GM23338 (cell line): Measurements from ENCODE around the gene CEP20. TPM values are rescaled to one million over a fixed set of nuclear protein-coding genes. Genes with fewer than 3 reads are reported as not detected.

Experiments used
- ATAC-seq: fragments of 200-7000 bp; cut with Tn5 transposase; 3 replicates; pipeline ENCODE4 v1.9.1; 2020
- DNase-seq: peaks from one replicate; pipeline ENCODE4 v3.0.0-alpha.2; 2015; ENCODE audit warnings: low spot score
- H2AFZ ChIP-seq: fragments of 200-600 bp; sonication (generic); 2 replicates; pipeline ENCODE4 v1.8.0; 2016; ENCODE audit warnings: antibody characterized with exemption, mild to moderate bottlenecking, moderate library complexity
- H3F3A ChIP-seq: fragments of 200-600 bp; sonication (generic); replicated peaks from 2 replicates; pipeline ENCODE4 v1.8.0; 2017; ENCODE audit warnings: antibody characterized with exemption, mixed run types, low read depth
- H3K27ac ChIP-seq: fragments of 200-600 bp; sonication (generic); 2 replicates; pipeline ENCODE4 v1.6.1; 2016; ENCODE audit warnings: low read depth
- H3K27me3 ChIP-seq: fragments of 200-600 bp; sonication (generic); 2 replicates; pipeline ENCODE4 v1.8.0; 2016; ENCODE audit warnings: mild to moderate bottlenecking, mixed run types, moderate library complexity; ENCODE audit not compliant: insufficient read depth
- H3K36me3 ChIP-seq: fragments of 200-600 bp; sonication (generic); 2 replicates; pipeline ENCODE4 v1.8.0; 2016; ENCODE audit warnings: mild to moderate bottlenecking; ENCODE audit not compliant: insufficient read depth
- H3K4me1 ChIP-seq: fragments of 200-600 bp; sonication (generic); 2 replicates; pipeline ENCODE4 v1.8.0; 2016; ENCODE audit warnings: mild to moderate bottlenecking, moderate library complexity; ENCODE audit not compliant: insufficient read depth
- H3K4me2 ChIP-seq: fragments of 200-600 bp; sonication (generic); 2 replicates; pipeline ENCODE4 v1.7.1; 2017; ENCODE audit warnings: mixed run types
- H3K4me3 ChIP-seq: fragments of 200-600 bp; sonication (generic); 2 replicates; pipeline ENCODE4 v1.6.1; 2016; ENCODE audit warnings: mixed run types
- H3K79me2 ChIP-seq: fragments of 200-600 bp; sonication (generic); replicated peaks from 2 replicates; pipeline ENCODE4 v1.8.0; 2017; ENCODE audit warnings: mild to moderate bottlenecking; ENCODE audit not compliant: insufficient read depth
- H3K9me2 ChIP-seq: fragments of 200-600 bp; sonication (generic); 2 replicates; pipeline ENCODE4 v1.8.0; 2017; ENCODE audit not compliant: insufficient read depth
- H4K20me1 ChIP-seq: fragments of 200-600 bp; sonication (generic); replicated peaks from 2 replicates; pipeline ENCODE4 v1.8.0; 2017; ENCODE audit warnings: mild to moderate bottlenecking; ENCODE audit not compliant: insufficient read depth
- H3K27ac Mint-ChIP-seq: 2 replicates; pipeline ENCODE4 v1.8.0; 2020; ENCODE audit warnings: inconsistent platforms, mild to moderate bottlenecking, moderate library complexity, mixed read lengths
- H3K27me3 Mint-ChIP-seq: 3 replicates; pipeline ENCODE4 v1.8.0; 2022; ENCODE audit warnings: low read depth, mild to moderate bottlenecking, moderate library complexity, mixed read lengths, inconsistent platforms; ENCODE audit not compliant: insufficient read depth, poor library complexity
- H3K36me3 Mint-ChIP-seq: 3 replicates; pipeline ENCODE4 v1.8.0; 2021; ENCODE audit warnings: low read depth, mild to moderate bottlenecking, inconsistent platforms, moderate library complexity, mixed read lengths
- H3K4me1 Mint-ChIP-seq: 3 replicates; pipeline ENCODE4 v1.8.0; 2020; ENCODE audit warnings: mild to moderate bottlenecking, inconsistent platforms, mixed read lengths
- H3K4me3 Mint-ChIP-seq: 3 replicates; pipeline ENCODE4 v1.8.0; 2021; ENCODE audit warnings: moderate library complexity, mild to moderate bottlenecking, inconsistent platforms, mixed read lengths
- H3K9me3 Mint-ChIP-seq: 3 replicates; pipeline ENCODE4 v1.8.0; 2020; ENCODE audit warnings: moderate library complexity, mild to moderate bottlenecking, inconsistent platforms, mixed read lengths
- CREB1 ChIP-seq: fragments of 250-450 bp; sonication (Bioruptor Pico); IDR thresholded peaks from 2 replicates; pipeline ENCODE4 v1.5.0; 2020; ENCODE audit warnings: low read depth, mild to moderate bottlenecking, moderate library complexity
- EZH2 ChIP-seq: fragments of 200-600 bp; sonication (generic); IDR thresholded peaks from one replicate; pipeline ENCODE4 v1.8.0; 2017; ENCODE audit warnings: antibody characterized with exemption, mild to moderate bottlenecking, low read depth; ENCODE audit not compliant: unreplicated experiment
- EZH2phosphoT487 ChIP-seq: fragments of 200-600 bp; sonication (generic); IDR thresholded peaks from one replicate; pipeline ENCODE4 v1.8.1; 2018; ENCODE audit warnings: antibody characterized with exemption; ENCODE audit not compliant: unreplicated experiment
- JUNB ChIP-seq: IDR thresholded peaks from one replicate; pipeline ENCODE4 v1.6.1; 2016; ENCODE audit warnings: antibody characterized with exemption; ENCODE audit not compliant: unreplicated experiment
- NANOG ChIP-seq: IDR thresholded peaks from 2 replicates; pipeline ENCODE4 v1.6.1; 2016; ENCODE audit warnings: antibody characterized with exemption, borderline replicate concordance
- POLR2AphosphoS5 ChIP-seq: IDR thresholded peaks from 2 replicates; pipeline ENCODE4 v1.6.1; 2016; ENCODE audit warnings: antibody characterized with exemption, low read depth
- STAT1 ChIP-seq: IDR thresholded peaks from one replicate; pipeline ENCODE4 v1.6.1; 2016; ENCODE audit warnings: antibody characterized with exemption; ENCODE audit not compliant: unreplicated experiment
- ZNF114 ChIP-seq: fragments of 250-450 bp; sonication (Bioruptor Pico); IDR thresholded peaks from 2 replicates; pipeline ENCODE4 v1.5.0; 2020; ENCODE audit warnings: mild to moderate bottlenecking, moderate library complexity
- polyA plus RNA-seq: library from polyadenylated mRNA; unstranded; fragments of >200 nt; fragmentation: Nextera tagmentation; extraction: Ambion mirVana; gene quantifications from 2 replicates; pipeline ENCODE4 v1.2.1, GENCODE V29; 2016
- total RNA-seq: library from RNA; depleted of rRNA; stranded (reverse); fragments of >200 nt; shearing (Covaris generic); gene quantifications from 2 replicates; pipeline ENCODE4 v1.2.3, GENCODE V29; 2014
- TF ChIP-seq, protein P1 (sequence below), 2 experiments: fragments of 200-600 bp in 1 of 2; sonication (generic) in 1 of 2; conservative IDR thresholded peaks; 2 replicates each; pipeline versions ENCODE4 v1.5.1 to v1.6.1; 2016 to 2017; ENCODE audit warnings: antibody characterized with exemption in 2 of 2, low read depth in 2 of 2, mild to moderate bottlenecking in 2 of 2, moderate library complexity in 1 of 2

CEP20 gene
- total and polyA plus RNA-seq, 2 experiments from 2014 or later = 60.2 to 70.9 TPM

DNA sequence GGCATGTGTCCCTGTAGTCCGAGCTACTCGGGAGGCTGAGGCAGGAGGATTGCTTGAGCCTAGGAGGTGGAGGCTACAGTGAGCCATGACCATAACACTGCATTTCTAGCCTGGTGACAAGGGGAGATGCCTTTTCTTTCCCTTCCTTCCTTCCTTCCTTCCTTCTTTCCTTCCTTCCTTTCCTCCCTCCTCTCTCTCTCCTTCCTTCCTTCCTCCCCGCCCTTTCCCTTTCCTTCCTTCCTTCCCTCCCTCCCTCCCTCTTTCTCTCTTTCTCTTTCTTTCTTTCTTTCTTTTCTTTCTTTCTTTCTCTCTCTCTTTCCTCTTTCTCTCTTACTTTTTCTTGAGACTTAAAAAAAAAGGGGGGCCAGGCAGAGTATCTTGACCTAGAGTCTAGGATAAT is 3.1 kb upstream of the CEP20 start (continued):
- no peak for TF ChIP-seq NANOG
- TF ChIP-seq EZH2phosphoT487 = no peak

GRCh38 chr16:15887283-15887682 is 1.1 kb downstream of the CEP20 start:
- H3K4me3 Mint-ChIP-seq = peak overlapping the region; percentile 100
- H3K27ac ChIP-seq = no peak overlapping the region

DNA sequence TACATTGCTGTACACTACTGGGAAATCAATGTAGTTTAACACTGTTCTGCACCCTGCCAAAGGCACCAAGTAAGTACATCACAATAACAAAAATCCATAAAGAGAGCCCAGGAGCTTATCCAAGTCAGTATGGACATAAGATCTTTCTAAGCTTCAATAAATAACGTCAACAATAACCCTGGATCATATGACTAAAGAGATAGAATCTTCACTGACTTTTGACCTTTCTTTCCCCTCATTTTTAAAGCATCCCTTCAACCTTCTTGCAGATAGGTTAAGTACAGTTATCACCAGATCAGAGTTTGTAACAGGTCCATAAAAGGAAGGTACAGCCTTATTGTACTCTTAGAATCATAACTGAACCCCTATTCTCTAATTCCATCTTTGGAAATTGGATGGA is 2.3 kb downstream of the CEP20 start:
- Mint-ChIP-seq H3K27ac (no peak overlapping the region), H3K4me3 (peak overlapping the region; percentile 7; the same call in 1 of the 3 replicates), H3K4me1 (peaks cover 11% of the 10 kb centered on the region), H3K36me3 (peaks cover 24% of the 10 kb centered on the region), H3K27me3 (peaks cover 4% of the 10 kb centered on the region), H3K9me3 (no peaks in the 10 kb centered on the region)
- TF ChIP-seq STAT1 = no peak
- no peak for TF ChIP-seq EZH2
- Histone ChIP-seq H4K20me1 (peaks cover 8% of the 10 kb centered on the region; the same call in 1 of the 2 replicates), H3F3A (peaks cover 5% of the 10 kb centered on the region; the same call in 1 of the 2 replicates), H3K36me3 (no peaks in the 10 kb centered on the region), H3K27me3 (no peaks in the 10 kb centered on the region), H2AFZ (no peak overlapping the region), H3K4me3 (no peak overlapping the region), H3K27ac (no peak overlapping the region), H3K4me2 (no peak overlapping the region), H3K4me1 (peaks cover 5% of the 10 kb centered on the region; the same call in 1 of the 2 replicates), H3K79me2 (peaks cover 47% of the 10 kb centered on the region), H3K9me2 (no peaks in the 10 kb centered on the region)
- no peak for DNase-seq
- ATAC-seq = no peak

More at GRCh38 chr16:15887283-15887682, 1.1 kb downstream of the CEP20 start:
- Mint-ChIP-seq H3K9me3 (no peaks in the 10 kb centered on the region; the same call in 2 of the 3 replicates), H3K36me3 (peaks cover 12% of the 10 kb centered on the region; the same call in 2 of the 3 replicates), H3K4me1 (peaks cover 11% of the 10 kb centered on the region), H3K27me3 (peaks cover 4% of the 10 kb centered on the region), H3K27ac (no peak overlapping the region)
- TF ChIP-seq, protein P1, sequence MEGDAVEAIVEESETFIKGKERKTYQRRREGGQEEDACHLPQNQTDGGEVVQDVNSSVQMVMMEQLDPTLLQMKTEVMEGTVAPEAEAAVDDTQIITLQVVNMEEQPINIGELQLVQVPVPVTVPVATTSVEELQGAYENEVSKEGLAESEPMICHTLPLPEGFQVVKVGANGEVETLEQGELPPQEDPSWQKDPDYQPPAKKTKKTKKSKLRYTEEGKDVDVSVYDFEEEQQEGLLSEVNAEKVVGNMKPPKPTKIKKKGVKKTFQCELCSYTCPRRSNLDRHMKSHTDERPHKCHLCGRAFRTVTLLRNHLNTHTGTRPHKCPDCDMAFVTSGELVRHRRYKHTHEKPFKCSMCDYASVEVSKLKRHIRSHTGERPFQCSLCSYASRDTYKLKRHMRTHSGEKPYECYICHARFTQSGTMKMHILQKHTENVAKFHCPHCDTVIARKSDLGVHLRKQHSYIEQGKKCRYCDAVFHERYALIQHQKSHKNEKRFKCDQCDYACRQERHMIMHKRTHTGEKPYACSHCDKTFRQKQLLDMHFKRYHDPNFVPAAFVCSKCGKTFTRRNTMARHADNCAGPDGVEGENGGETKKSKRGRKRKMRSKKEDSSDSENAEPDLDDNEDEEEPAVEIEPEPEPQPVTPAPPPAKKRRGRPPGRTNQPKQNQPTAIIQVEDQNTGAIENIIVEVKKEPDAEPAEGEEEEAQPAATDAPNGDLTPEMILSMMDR (conservative IDR thresholded peaks at IDR 0.05; ENCODE audit: low read depth in 2 of 2) = no peak
- no peak for TF ChIP-seq POLR2AphosphoS5
- Histone ChIP-seq H3K4me2 (peak overlapping the region; percentile 94), H2AFZ (no peak overlapping the region), H4K20me1 (peaks cover 8% of the 10 kb centered on the region; the same call in 1 of the 2 replicates), H3K4me1 (peaks cover 5% of the 10 kb centered on the region; the same call in 1 of the 2 replicates), H3F3A (peaks cover 5% of the 10 kb centered on the region; the same call in 1 of the 2 replicates), H3K36me3 (no peaks in the 10 kb centered on the region), H3K9me2 (no peaks in the 10 kb centered on the region), H3K79me2 (peaks cover 47% of the 10 kb centered on the region), H3K27me3 (no peaks in the 10 kb centered on the region), H3K4me3 (peak overlapping the region; percentile 91)
- DNase-seq (no peak), ATAC-seq (no peak)

- H3K27me3 ChIP-seq = no peaks in the 10 kb centered on the region
- H3K4me2 ChIP-seq = no peak overlapping the region
- Mint-ChIP-seq H3K4me3 (no peak overlapping the region), H3K27ac (peak overlapping the region; percentile 38), H3K36me3 (peaks cover 28% of the 10 kb centered on the region), H3K9me3 (no peaks in the 10 kb centered on the region), H3K4me1 (peaks cover 11% of the 10 kb centered on the region), H3K27me3 (peaks cover 4% of the 10 kb centered on the region)
- H3F3A ChIP-seq = peaks cover 5% of the 10 kb centered on the region; the same call in 1 of the 2 replicates
- peaks cover 5% of the 10 kb centered on the region; the same call in 1 of the 2 replicates for H3K4me1 ChIP-seq
- no peak overlapping the region for H3K27ac ChIP-seq
- ATAC-seq (no peak), DNase-seq (no peak)
- H3K9me2 ChIP-seq = no peaks in the 10 kb centered on the region
- no peak overlapping the region for H2AFZ ChIP-seq
- peaks cover 8% of the 10 kb centered on the region; the same call in 1 of the 2 replicates for H4K20me1 ChIP-seq
- no peaks in the 10 kb centered on the region for H3K36me3 ChIP-seq
- peaks cover 47% of the 10 kb centered on the region for H3K79me2 ChIP-seq
- H3K4me3 ChIP-seq = no peak overlapping the region
- TF ChIP-seq ZNF114 (no peak), EZH2 (no peak), NANOG (no peak), CREB1 (CRISPR knock-in tag) (no peak), POLR2AphosphoS5 (no peak), STAT1 (no peak), JUNB (no peak)
Observed at GRCh38 chr16:15885560-15886001, 2.8 kb downstream of the CEP20 start.
